ENCODE data around the gene COL12A1. TPM values are rescaled to one million over a fixed set of nuclear protein-coding genes. Genes with fewer than 3 reads are reported as not detected.

Gene COL12A1
- total RNA-seq, 2 donors from 2014 or later, result 0.13 to 0.64 TPM

GRCh38 chr6:75233092-75233615 is 27.3 kb upstream of the COL12A1 start:
- Mint-ChIP-seq H3K27me3 (ENCODE audit: insufficient read depth) (no peaks in the 10 kb centered on the region), H3K27ac (no peak overlapping the region), H3K4me1 (no peaks in the 10 kb centered on the region), H3K36me3 (ENCODE audit: low read depth) (peaks cover 5% of the 10 kb centered on the region), H3K9me3 (no peaks in the 10 kb centered on the region), H3K4me3 (no peak overlapping the region)
- 80 to 100% methylated on average over 1 to 2 of the region's 4 CpGs for WGBS, 2 experiments (ENCODE audit: insufficient coverage in 1 of 2, insufficient read length in 1 of 2)
- no peaks in the 10 kb centered on the region for H3K9me3 ChIP-seq (ENCODE audit: control insufficient read depth, low read length)
- no peak overlapping the region for H3K27ac ChIP-seq (ENCODE audit: low read depth, low read length)
- no peak overlapping the region for H3K9ac ChIP-seq (ENCODE audit: extremely low read depth, low read length, poor library complexity, severe bottlenecking)
- H3K27me3 ChIP-seq (ENCODE audit: control insufficient read depth, insufficient read depth, low read length, poor library complexity, severe bottlenecking), result no peaks in the 10 kb centered on the region
- TF ChIP-seq CTCF (conservative IDR thresholded peaks at IDR 0.05), result no peak
- DNase-seq, result no peak
- no peak overlapping the region for H3K4me3 ChIP-seq (ENCODE audit: low read length)
- peaks cover 6% of the 10 kb centered on the region for H3K36me3 ChIP-seq (ENCODE audit: control insufficient read depth, insufficient read depth, low read length)
- no peaks in the 10 kb centered on the region for H3K4me1 ChIP-seq (ENCODE audit: control insufficient read depth, insufficient read depth, low read length)

GRCh38 chr6:75230484-75231325 is 24.9 kb upstream of the COL12A1 start:
- peak; percentile 65 for DNase-seq
- no peaks in the 10 kb centered on the region for H3K36me3 Mint-ChIP-seq (ENCODE audit: low read depth)
- TF ChIP-seq CTCF (conservative IDR thresholded peaks at IDR 0.05), result peak; percentile 86
- H3K27ac Mint-ChIP-seq, result no peak overlapping the region
- Histone ChIP-seq H3K4me1 (ENCODE audit: control insufficient read depth, insufficient read depth, low read length) (no peaks in the 10 kb centered on the region), H3K4me3 (ENCODE audit: low read length) (no peak overlapping the region), H3K9me3 (ENCODE audit: control insufficient read depth, low read length) (no peaks in the 10 kb centered on the region), H3K9ac (ENCODE audit: extremely low read depth, low read length, poor library complexity, severe bottlenecking) (no peak overlapping the region), H3K27ac (ENCODE audit: low read depth, low read length) (no peak overlapping the region), H3K27me3 (ENCODE audit: control insufficient read depth, insufficient read depth, low read length, poor library complexity, severe bottlenecking) (no peaks in the 10 kb centered on the region), H3K36me3 (ENCODE audit: control insufficient read depth, insufficient read depth, low read length) (no peaks in the 10 kb centered on the region)
- H3K27me3 Mint-ChIP-seq (ENCODE audit: insufficient read depth), result no peaks in the 10 kb centered on the region
- 54 to 82% methylated on average over 5 to 10 of the region's 10 CpGs for WGBS, 2 experiments (ENCODE audit: insufficient coverage in 1 of 2, insufficient read length in 1 of 2)
- no peaks in the 10 kb centered on the region for H3K9me3 Mint-ChIP-seq
- H3K4me3 Mint-ChIP-seq, result no peak overlapping the region
- H3K4me1 Mint-ChIP-seq, result no peaks in the 10 kb centered on the region

GRCh38 chr6:75224303-75224926 is 18.6 kb upstream of the COL12A1 start:
- Histone ChIP-seq H3K9ac (ENCODE audit: extremely low read depth, low read length, poor library complexity, severe bottlenecking) (no peak overlapping the region), H3K4me1 (ENCODE audit: control insufficient read depth, insufficient read depth, low read length) (no peaks in the 10 kb centered on the region), H3K9me3 (ENCODE audit: control insufficient read depth, low read length) (no peaks in the 10 kb centered on the region), H3K27ac (ENCODE audit: low read depth, low read length) (no peak overlapping the region), H3K36me3 (ENCODE audit: control insufficient read depth, insufficient read depth, low read length) (no peaks in the 10 kb centered on the region), H3K4me3 (ENCODE audit: low read length) (no peak overlapping the region), H3K27me3 (ENCODE audit: control insufficient read depth, insufficient read depth, low read length, poor library complexity, severe bottlenecking) (no peaks in the 10 kb centered on the region)
- H3K27ac Mint-ChIP-seq, result no peak overlapping the region
- no peaks in the 10 kb centered on the region for H3K9me3 Mint-ChIP-seq
- H3K4me1 Mint-ChIP-seq, result no peaks in the 10 kb centered on the region
- H3K4me3 Mint-ChIP-seq, result no peak overlapping the region
- H3K36me3 Mint-ChIP-seq (ENCODE audit: low read depth), result no peaks in the 10 kb centered on the region
- DNase-seq, result no peak
- 91 to 96% methylated on average over 5 to 6 of the region's 6 CpGs for WGBS, 2 experiments (ENCODE audit: insufficient coverage in 1 of 2, insufficient read length in 1 of 2)
- no peaks in the 10 kb centered on the region for H3K27me3 Mint-ChIP-seq (ENCODE audit: insufficient read depth)
- no peak for TF ChIP-seq CTCF (conservative IDR thresholded peaks at IDR 0.05)
